HepG2 (cell line): Measurements from ENCODE around the gene OSBPL10. TPM values are rescaled to one million over a fixed set of nuclear protein-coding genes. Genes with fewer than 3 reads are reported as not detected.

Source experiments
- ATAC-seq: fragments of 200-7000 bp; cut with Tn5 transposase; 3 replicates; pipeline ENCODE4 v1.9.1; 2020; ENCODE audit warnings: mild to moderate bottlenecking, moderate library complexity
- BruUV-seq: library from RNA; stranded (reverse); fragments of 400-500 nt; replicated peaks from 2 replicates; lab custom pipeline; 2021; lab: Mats Ljungman, UMichigan
- CTCF ChIA-PET: fragments of 300-600 bp; formaldehyde crosslinking; extraction: SDS; loops from one replicate; lab custom pipeline; 2021; ENCODE audit warnings: low total read pairs, inconsistent platforms, low intra/inter-chr PET ratio; lab: Yijun Ruan, JAX
- POLR2A ChIA-PET: fragments of 350-600 bp; sonication (Branson Sonifier 250); formaldehyde crosslinking; loops from one replicate; lab custom pipeline; 2020; ENCODE audit warnings: antibody characterized with exemption, inconsistent platforms; lab: Yijun Ruan, JAX
- DNase-seq: peaks from one replicate; pipeline ENCODE4 v3.0.0-alpha.2; 2015; ENCODE audit warnings: low spot score
- FAIRE-seq: peaks from 3 replicates; lab custom pipeline; 2011; peaks lifted over from hg19 to GRCh38; lab: Jason Lieb, UNC
- H2AFZ ChIP-seq: one replicate; pipeline ENCODE4 v1.6.1; 2011; ENCODE audit warnings: low read length, inconsistent platforms
- H3K27ac ChIP-seq: fragments of 300-600 bp; 3 replicates; pipeline ENCODE4 v1.8.0; 2011; ENCODE audit warnings: mixed run types, mild to moderate bottlenecking, mixed read lengths, low read length, inconsistent platforms; ENCODE audit not compliant: insufficient read depth; ENCODE audit errors: extremely low read length
- H3K27me3 ChIP-seq, 2 experiments: fragments of 200-600 bp in 1 of 2; 2 replicates in 1 of 2; 3 replicates in 1 of 2; pipeline versions ENCODE4 v1.6.0 to v1.8.0; 2011; ENCODE audit warnings: low read length in 2 of 2, mild to moderate bottlenecking in 2 of 2, moderate library complexity in 2 of 2, inconsistent platforms in 1 of 2; ENCODE audit not compliant: insufficient read depth in 2 of 2, control insufficient read depth in 1 of 2
- H3K36me3 ChIP-seq, 2 experiments: fragments of 200-600 bp in 1 of 2; replicated peaks in 1 of 2; 2 replicates in 1 of 2; 3 replicates in 1 of 2; pipeline versions ENCODE4 v1.5.1 to v1.8.0; 2011; ENCODE audit warnings: low read length in 2 of 2, inconsistent platforms in 1 of 2; ENCODE audit not compliant: insufficient read depth in 2 of 2, control insufficient read depth in 1 of 2
- H3K4me1 ChIP-seq: 2 replicates; pipeline ENCODE4 v1.5.1; 2012; ENCODE audit warnings: low read length, inconsistent platforms; ENCODE audit not compliant: insufficient read depth
- H3K4me2 ChIP-seq: 2 replicates; pipeline ENCODE4 v1.6.0; 2011; ENCODE audit warnings: low read depth, low read length, inconsistent platforms
- H3K4me3 ChIP-seq, 3 experiments: fragments of 200-600 bp in 1 of 3; sonication (generic), shearing (Covaris generic) in 1 of 3; replicated peaks in 1 of 3; 2 replicates each; pipeline ENCODE4 v1.5.1; 2011 to 2016; ENCODE audit warnings: low read length in 3 of 3, inconsistent platforms in 2 of 3, low read depth in 2 of 3, mild to moderate bottlenecking in 2 of 3, control low read depth in 1 of 3, mixed read lengths in 1 of 3; ENCODE audit not compliant: insufficient read depth in 1 of 3
- H3K79me2 ChIP-seq: one replicate; pipeline ENCODE4 v1.6.1; 2011; ENCODE audit warnings: low read length, inconsistent platforms; ENCODE audit not compliant: insufficient read depth
- H3K9ac ChIP-seq: 2 replicates; pipeline ENCODE4 v1.6.0; 2011; ENCODE audit warnings: mild to moderate bottlenecking, low read depth, low read length, inconsistent platforms; ENCODE audit not compliant: insufficient read depth
- H3K9me3 ChIP-seq: 2 replicates; pipeline ENCODE4 v1.5.1; 2012; ENCODE audit warnings: mild to moderate bottlenecking, low read length
- H4K20me1 ChIP-seq: 2 replicates; pipeline ENCODE4 v1.6.0; 2011; ENCODE audit warnings: inconsistent platforms, mild to moderate bottlenecking, low read length, moderate library complexity; ENCODE audit not compliant: insufficient read depth
- AGO1 ChIP-seq: fragments of 200-400 bp; formaldehyde crosslinking; IDR thresholded peaks from 2 replicates; pipeline ENCODE4 v1.6.1; 2017; ENCODE audit warnings: mild to moderate bottlenecking, low read depth, low read length, moderate library complexity; ENCODE audit not compliant: poor library complexity, severe bottlenecking
- ATF4 ChIP-seq, 2 experiments: fragments of 450-650 bp in 1 of 2; sonication (generic) in 1 of 2; formaldehyde crosslinking; IDR thresholded peaks; 2 replicates each; pipeline versions ENCODE4 v1.5.0 to v1.8.0; 2020 to 2022; ENCODE audit warnings: mild to moderate bottlenecking in 1 of 2, missing genetic modification reagents in 1 of 2
- ELF3 ChIP-seq: IDR thresholded peaks from 2 replicates; pipeline ENCODE4 v1.6.1; 2016; ENCODE audit warnings: missing genetic modification reagents, missing compliant biosample characterization
- KDM3A ChIP-seq: IDR thresholded peaks from 2 replicates; pipeline ENCODE4 v1.6.1; 2018; ENCODE audit warnings: low read depth, missing compliant biosample characterization
- MAFG ChIP-seq: sonication (generic); formaldehyde crosslinking; IDR thresholded peaks from 2 replicates; pipeline ENCODE4 v1.5.1; 2020; ENCODE audit warnings: mild to moderate bottlenecking, missing genetic modification reagents
- RXRA ChIP-seq: sonication (generic); formaldehyde crosslinking; IDR thresholded peaks from 2 replicates; pipeline ENCODE4 v1.5.1; 2020; ENCODE audit warnings: missing genetic modification reagents
- SRSF1 ChIP-seq: fragments of 200-400 bp; formaldehyde crosslinking; optimal IDR thresholded peaks from 2 replicates; pipeline ENCODE3; 2017; ENCODE audit warnings: mild to moderate bottlenecking, low read depth, low read length, moderate library complexity
- TBL1XR1 ChIP-seq: fragments of 150-350 bp; IDR thresholded peaks from 2 replicates; pipeline ENCODE4 v1.6.1; 2014; ENCODE audit warnings: borderline replicate concordance, low read length; ENCODE audit not compliant: partially characterized antibody
- ZFYVE20 ChIP-seq: sonication (generic); formaldehyde crosslinking; IDR thresholded peaks from 2 replicates; pipeline ENCODE4 v1.8.0; 2023; ENCODE audit warnings: low read depth, mild to moderate bottlenecking, moderate library complexity, missing genetic modification reagents, borderline replicate concordance
- WGBS: methylation state at CpG from one replicate; pipeline ENCODE4 v1.1.6; 2017; ENCODE audit warnings: low lambda C conversion rate; 5-methylcytosine and 5-hydroxymethylcytosine counted together
- in situ Hi-C: cut with HindIII; loops from 2 replicates; pipeline ENCODE4 v1.10.0; 2017; ENCODE audit warnings: low pct_unique_long_range_greater_than_20kb; ENCODE audit not compliant: extremely low pct_ligation_motif_present
- intact Hi-C: fragments of 100-400 bp; cut with micrococcal nuclease; formaldehyde crosslinking; loops from one replicate; pipeline ENCODE4 v1.10.0; 2022; ENCODE audit not compliant: unreplicated experiment
- polyA plus RNA-seq, 8 experiments: library from polyadenylated mRNA; depleted of rRNA in 3 of 8; stranded (reverse) in 7 of 8; unstranded in 1 of 8; fragments of >200 nt; fragmentation: Illumina TruSeq in 4 of 8; extraction: Trizol in 4 of 8; gene quantifications; 2 replicates each; pipeline versions ENCODE4 v1.2.1 to v1.2.3, GENCODE V29; 2011 to 2016; ENCODE audit warnings: low read depth in 4 of 8, missing spikeins in 1 of 8, mixed read lengths in 1 of 8; ENCODE audit not compliant: insufficient read depth in 1 of 8
- total RNA-seq, 5 experiments: library from RNA; depleted of rRNA; stranded (reverse); fragments of >200 nt; fragmentation: Illumina TruSeq; extraction: Trizol; gene quantifications; 2 replicates each; pipeline ENCODE4 v1.2.3, GENCODE V29; 2016; ENCODE audit warnings: low read depth in 1 of 5

Gene OSBPL10
- total and polyA plus RNA-seq, 2 of the 13 experiments (the other 11 are each of a cell fraction or from before 2014, with no cell fraction given): 10.3 to 28.6 TPM

DNA sequence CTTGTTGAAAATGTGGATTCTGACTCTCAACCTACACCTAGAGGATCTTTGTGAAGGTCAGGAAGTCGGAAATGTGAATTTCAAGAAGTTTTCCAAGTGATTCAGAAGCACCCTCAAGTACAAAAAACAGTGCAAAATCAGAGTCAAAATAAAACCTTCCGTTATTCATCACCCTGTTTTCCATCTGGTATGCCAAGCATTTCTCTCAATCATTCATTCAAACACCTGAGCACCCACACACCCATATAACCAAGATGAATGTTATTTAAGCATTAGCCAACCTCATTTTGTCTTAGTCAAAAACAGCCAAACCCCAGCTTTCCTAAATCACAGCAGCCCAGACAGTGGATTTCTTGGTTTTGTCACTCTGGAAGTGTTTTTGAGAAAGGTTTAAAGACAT, 91.1 kb downstream of the OSBPL10 start (continued):
- TF ChIP-seq AGO1 (no peak), SRSF1 (no peak), MAFG (no peak), ELF3 (CRISPR knock-in tag) (no peak)
- TF ChIP-seq, all 625 proteins: peak for 0

- in situ Hi-C loops (no loop called here), intact Hi-C loops (no loop called here)
- Histone ChIP-seq H3K27ac (no peak overlapping the region), H2AFZ (no peak overlapping the region), H3K4me2 (no peak overlapping the region), H3K4me3 (no peak overlapping the region), H3K79me2 (peaks cover 36% of the 10 kb centered on the region), H3K9ac (no peak overlapping the region), H3K9me3 (no peaks in the 10 kb centered on the region), H3K27me3 (no peaks in the 10 kb centered on the region), H3K36me3 (peaks cover 0 to 4% of the 10 kb centered on the region in 2 experiments; a peak in 2 of 5 replicates), H4K20me1 (peaks cover 5% of the 10 kb centered on the region; the same call in 1 of the 2 replicates), H3K4me1 (0 out of 2 replicates have a peak, but pooled peaks cover 8% of the 10 kb centered on the region)
- FAIRE-seq (no peak), DNase-seq (no peak), ATAC-seq (no peak)
- no peak for TF ChIP-seq TBL1XR1
- no peak for TF ChIP-seq KDM3A (CRISPR knock-in tag)
- no peak for TF ChIP-seq RXRA
- no peak for TF ChIP-seq ATF4 (CRISPR knock-in tag; IDR thresholded peaks at IDR 0.05)
- no peak for TF ChIP-seq ZFYVE20 (CRISPR knock-in tag)
- WGBS: 100% methylated on average over 3 of the region's 3 CpGs
- ChIA-PET POLR2A (no interaction called here), CTCF (no interaction called here)
- no TSS peak for BruUV-seq
Observed at GRCh38 chr3:31885235-31885634, 95.8 kb downstream of the OSBPL10 start.
